GM12872 (cell line): ENCODE measurements around the gene SNX22.

Experiments
- TF ChIP-seq, protein P1 (sequence below): IDR thresholded peaks from 3 replicates; pipeline ENCODE4 v1.5.1; 2011; ENCODE audit warnings: low read depth, mild to moderate bottlenecking, low read length, moderate library complexity; ENCODE audit not compliant: insufficient read depth

The SNX22 gene

DNA sequence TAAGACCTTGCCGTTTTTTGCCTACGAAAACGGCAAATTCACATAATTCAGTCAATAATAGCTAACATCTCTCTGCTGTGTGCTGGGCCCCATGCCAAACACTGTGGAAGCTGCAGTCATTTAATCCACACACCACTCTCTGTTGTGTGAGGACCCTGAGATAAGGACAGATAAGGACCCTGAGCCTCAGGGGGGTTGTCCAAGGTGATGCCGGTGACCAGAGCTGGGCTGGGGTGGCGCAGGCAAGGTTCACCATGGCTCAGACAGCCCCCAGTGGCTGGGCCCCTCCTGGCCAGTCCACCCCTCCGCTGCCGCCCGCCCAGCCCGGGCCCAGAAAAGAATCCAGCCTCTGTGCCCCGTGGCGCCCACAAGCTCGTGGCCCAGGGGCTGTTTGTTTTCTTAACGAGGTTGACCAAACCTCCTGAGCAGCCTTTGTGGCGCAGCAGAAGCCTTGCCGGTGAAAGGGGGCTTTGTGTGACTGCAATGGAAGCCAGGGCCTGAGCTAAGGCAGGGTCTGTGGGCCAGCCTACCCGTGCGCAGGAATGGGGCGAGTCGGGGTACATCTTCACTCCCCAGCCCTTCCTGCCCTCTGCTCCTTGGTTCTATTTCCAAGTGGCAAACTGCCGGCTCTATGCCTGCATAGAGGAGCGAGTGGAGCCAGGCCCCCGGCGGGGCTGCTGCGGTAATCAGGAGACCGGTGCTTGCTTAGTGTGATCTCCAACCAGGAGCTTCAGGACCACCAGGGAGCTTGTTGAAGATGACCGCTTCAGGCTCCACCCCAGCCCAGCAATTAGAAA, 4.4 kb upstream of the SNX22 start:
- TF ChIP-seq, protein P1, sequence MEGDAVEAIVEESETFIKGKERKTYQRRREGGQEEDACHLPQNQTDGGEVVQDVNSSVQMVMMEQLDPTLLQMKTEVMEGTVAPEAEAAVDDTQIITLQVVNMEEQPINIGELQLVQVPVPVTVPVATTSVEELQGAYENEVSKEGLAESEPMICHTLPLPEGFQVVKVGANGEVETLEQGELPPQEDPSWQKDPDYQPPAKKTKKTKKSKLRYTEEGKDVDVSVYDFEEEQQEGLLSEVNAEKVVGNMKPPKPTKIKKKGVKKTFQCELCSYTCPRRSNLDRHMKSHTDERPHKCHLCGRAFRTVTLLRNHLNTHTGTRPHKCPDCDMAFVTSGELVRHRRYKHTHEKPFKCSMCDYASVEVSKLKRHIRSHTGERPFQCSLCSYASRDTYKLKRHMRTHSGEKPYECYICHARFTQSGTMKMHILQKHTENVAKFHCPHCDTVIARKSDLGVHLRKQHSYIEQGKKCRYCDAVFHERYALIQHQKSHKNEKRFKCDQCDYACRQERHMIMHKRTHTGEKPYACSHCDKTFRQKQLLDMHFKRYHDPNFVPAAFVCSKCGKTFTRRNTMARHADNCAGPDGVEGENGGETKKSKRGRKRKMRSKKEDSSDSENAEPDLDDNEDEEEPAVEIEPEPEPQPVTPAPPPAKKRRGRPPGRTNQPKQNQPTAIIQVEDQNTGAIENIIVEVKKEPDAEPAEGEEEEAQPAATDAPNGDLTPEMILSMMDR = no peak

DNA sequence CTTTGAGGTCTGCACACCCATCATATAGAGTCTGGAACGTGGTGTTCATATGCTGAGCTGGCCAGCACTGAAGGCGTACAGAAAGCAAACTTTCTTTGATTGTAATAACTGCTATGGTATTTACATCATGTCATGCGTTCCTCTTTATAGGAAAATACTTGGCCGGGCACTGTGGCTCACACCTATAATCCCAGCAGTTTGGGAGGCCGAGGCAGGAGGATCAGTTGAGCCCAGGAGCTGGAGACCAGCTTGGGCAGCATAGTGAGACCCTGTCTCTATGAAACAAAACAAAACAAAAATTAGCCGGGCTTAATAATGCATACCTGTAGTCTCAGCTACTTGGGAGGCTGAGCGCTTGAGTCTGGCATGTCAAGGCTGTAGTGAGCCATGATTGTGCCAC, 3.4 kb upstream of the SNX22 start:
- TF ChIP-seq, protein P1 = no peak

DNA sequence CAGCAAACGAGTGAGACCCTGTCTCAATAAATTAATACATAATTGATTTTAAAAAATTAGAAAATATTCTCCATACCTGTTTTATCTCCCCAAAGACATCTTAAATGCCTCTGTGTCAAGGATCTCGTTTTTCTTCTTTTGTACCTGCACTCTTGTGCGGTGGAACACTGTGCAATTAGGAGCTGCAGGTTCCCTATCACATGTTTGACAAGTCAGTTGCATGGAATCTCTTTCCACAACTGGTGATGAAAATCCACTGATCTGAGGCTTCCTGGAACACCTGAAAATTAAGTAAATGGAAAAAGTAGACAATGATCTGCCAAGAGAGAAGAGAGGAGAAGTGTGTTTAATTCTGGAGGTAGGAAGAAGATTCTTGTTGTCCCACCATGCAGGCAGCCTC, 3.0 kb upstream of the SNX22 start:
- TF ChIP-seq, protein P1 = no peak

DNA sequence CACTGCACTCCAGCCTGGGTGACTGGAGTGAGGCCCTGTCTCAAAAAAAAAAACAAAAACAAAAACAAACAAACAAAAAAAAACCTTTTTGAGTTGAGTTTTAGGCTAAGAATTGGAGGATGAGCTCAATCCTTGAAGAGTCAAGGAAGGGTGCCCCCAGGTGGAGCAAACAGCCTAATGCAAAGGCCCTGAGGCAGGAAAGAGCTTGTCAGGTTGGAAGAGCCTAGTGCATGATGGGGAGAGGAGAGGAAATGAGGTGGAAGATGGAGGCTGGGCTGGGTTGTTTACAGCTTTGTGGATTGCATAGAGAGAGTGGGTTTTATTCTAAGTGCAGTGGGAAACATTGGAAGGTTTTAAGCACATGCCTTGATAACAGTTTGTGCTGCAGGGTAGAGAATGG, 2.1 kb upstream of the SNX22 start:
- TF ChIP-seq, protein P1 = peak; percentile 50

DNA sequence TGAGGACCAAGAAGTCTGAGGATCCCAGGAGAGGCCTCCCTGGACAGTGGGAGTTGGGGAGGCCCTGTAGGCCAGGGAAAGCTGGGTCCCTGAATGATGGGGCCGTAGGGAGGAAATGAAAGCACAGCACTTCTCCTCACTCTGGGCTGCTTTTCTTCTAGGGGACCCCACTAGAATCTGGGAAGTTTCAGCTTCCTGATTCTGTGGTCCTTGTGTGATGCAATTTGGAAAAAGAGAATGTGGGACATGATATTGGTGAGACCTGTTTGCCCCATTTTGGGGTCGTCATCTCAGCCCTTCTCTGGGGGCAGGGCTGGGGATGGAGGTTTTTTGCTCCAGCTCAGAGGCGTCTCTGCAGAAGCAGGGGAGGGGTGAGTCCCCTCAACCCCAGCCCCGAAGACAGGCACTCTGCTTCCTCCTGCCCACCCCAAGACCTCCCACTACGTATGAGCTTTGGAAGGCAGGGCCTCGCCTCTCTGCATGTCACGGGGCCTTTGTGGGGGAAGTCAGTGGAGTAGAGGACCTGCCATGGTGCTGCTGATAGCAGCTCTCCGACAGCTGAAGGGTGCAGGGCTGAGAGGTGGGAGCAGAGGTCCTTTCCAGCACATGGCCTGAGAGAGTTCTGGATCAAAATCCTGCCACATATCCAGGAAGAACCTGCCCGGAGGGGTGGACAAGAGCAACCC, 1.5 kb upstream of the SNX22 start:
- TF ChIP-seq, protein P1 = no peak

DNA sequence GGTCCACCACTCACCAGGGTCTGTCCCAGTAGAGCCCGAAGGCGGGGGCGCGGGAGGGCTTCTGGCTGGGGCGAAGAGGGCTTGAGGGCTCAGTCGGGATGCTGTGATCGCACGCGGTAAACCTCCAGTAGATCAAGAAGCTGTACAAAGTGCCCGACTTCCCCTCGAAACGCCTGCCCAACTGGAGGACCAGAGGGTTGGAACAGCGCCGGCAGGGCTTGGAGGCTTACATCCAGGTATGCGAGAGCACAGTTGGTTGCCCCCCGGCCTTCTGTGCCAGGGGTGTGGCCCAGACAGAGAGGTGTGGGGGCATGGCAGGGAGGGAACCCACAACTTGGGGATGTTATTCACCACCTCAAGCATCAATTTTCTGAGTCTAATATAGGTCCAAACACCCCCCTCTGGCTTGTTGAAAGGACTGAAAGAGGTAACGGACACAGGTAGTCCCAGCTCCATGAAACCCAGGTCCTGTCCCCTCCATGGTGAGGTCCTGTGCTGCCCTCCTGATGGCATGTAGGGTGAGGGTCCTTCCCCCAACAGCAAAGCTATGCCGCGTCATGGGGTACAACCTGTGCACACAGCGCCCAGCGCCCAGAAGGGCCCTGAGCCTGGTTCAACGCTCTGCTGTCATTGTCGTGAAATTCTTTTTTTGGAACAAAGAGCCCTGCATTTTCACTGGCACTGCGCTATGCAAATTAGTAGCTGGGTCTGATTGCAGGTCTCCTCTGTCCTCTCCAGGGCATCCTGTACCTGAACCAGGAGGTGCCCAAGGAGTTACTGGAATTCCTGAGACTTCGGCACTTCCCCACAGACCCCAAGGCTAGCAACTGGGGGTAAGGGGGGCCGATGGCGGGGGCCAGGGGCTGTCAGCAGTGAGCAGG, 1.2 kb downstream of the SNX22 start:
- TF ChIP-seq, protein P1 = no peak
